ENCODE measurements around the gene NFRKB. TPM values are rescaled to one million over a fixed set of nuclear protein-coding genes. Genes with fewer than 3 reads are reported as not detected.

The NFRKB gene
- total and polyA plus RNA-seq, 2 of the 8 experiments (the other 6 are each of a cell fraction or from before 2014, with no cell fraction given), result 17.0 to 31.0 TPM

- ChIA-PET POLR2A (ENCODE audit: partially characterized antibody) (no interaction called here), CTCF (ENCODE audit: partially characterized antibody) (interaction anchor here (2.7 kb wide), 1 partner anchor 16 kb away, joined by 10 read pairs; no protein-coding TSS in a partner anchor)
- DNase-seq (ENCODE audit: low read depth in 1 of 2, low spot score in 2 of 2) (no peak), FAIRE-seq (no peak)
- no peak overlapping the region for H2BK12ac ChIP-seq (ENCODE audit: low read depth, low read length)
- H2BK20ac ChIP-seq (ENCODE audit: low read length), result no peak overlapping the region
- H3K79me1 ChIP-seq (ENCODE audit: low read depth, low read length), result no peaks in the 10 kb centered on the region
- peaks cover 26 to 69% (median 52%) of the 10 kb centered on the region in 4 experiments for H3K36me3 ChIP-seq (ENCODE audit: control insufficient read depth in 2 of 4, insufficient read depth in 4 of 4, low read length in 3 of 4)
- no peak overlapping the region for H3K18ac ChIP-seq (ENCODE audit: extremely low read depth, low read length)
- no peak overlapping the region for H3K27ac ChIP-seq (ENCODE audit: low read depth, low read length)
- H3K23ac ChIP-seq (ENCODE audit: insufficient read length), result no peak overlapping the region
- no peak overlapping the region for H3K9ac ChIP-seq (replicated peaks in 1 of 4; ENCODE audit: extremely low read depth in 1 of 4, low read depth in 3 of 4, low read length in 3 of 4)
- no peak overlapping the region for H2BK5ac ChIP-seq (ENCODE audit: low read depth, low read length)
- no peak overlapping the region for H3K4ac ChIP-seq (replicated peaks; ENCODE audit: insufficient read length, low read depth, low read length)
- no peak overlapping the region for H2BK15ac ChIP-seq (ENCODE audit: low read length)
- H3K56ac ChIP-seq (replicated peaks; ENCODE audit: insufficient read length, low read depth, low read length), result no peak overlapping the region
- no peak overlapping the region for H3K4me3 ChIP-seq (ENCODE audit: extremely low read depth in 1 of 4, insufficient read depth in 2 of 4, low read depth in 3 of 4, low read length in 4 of 4)
- H3K23me2 ChIP-seq (ENCODE audit: low read depth, low read length), result no peaks in the 10 kb centered on the region
- no peak overlapping the region for H4K91ac ChIP-seq (replicated peaks; ENCODE audit: insufficient read length, low read length)
- WGBS, 2 experiments (ENCODE audit: extremely low coverage in 1 of 2, insufficient coverage in 1 of 2, insufficient read length in 1 of 2, insufficient replicate concordance in 2 of 2, low coverage in 1 of 2, low lambda C conversion rate in 2 of 2, missing lambda C conversion rate in 1 of 2), result 85% methylated on average over 4 of the region's 4 CpGs; no CpG with 5 or more reads in 1 of the 2 experiments
- no peak overlapping the region for H2AFZ ChIP-seq (ENCODE audit: low read length)
- no peaks in the 10 kb centered on the region for H3K27me3 ChIP-seq (replicated peaks in 1 of 4; ENCODE audit: control insufficient read depth in 3 of 4, extremely low read depth in 1 of 4, insufficient read depth in 3 of 4, low read length in 3 of 4)
- H4K8ac ChIP-seq (ENCODE audit: extremely low read depth, insufficient read depth, low read length), result no peak overlapping the region
- no peaks in the 10 kb centered on the region for H3K9me3 ChIP-seq (ENCODE audit: insufficient read depth in 2 of 2, low read depth in 1 of 2, low read length in 1 of 2)
- no peak overlapping the region for H3K4me2 ChIP-seq (ENCODE audit: insufficient read depth in 1 of 2, low read depth in 2 of 2, low read length in 2 of 2)
- H4K20me1 ChIP-seq (replicated peaks in 1 of 2; ENCODE audit: control insufficient read depth in 1 of 2, insufficient read depth in 2 of 2, low read length in 2 of 2), result peaks cover 0 to 5% of the 10 kb centered on the region in 2 experiments
- no peaks in the 10 kb centered on the region for H3K79me2 ChIP-seq (ENCODE audit: control insufficient read depth in 1 of 2, insufficient read depth in 2 of 2, low read length in 2 of 2)
- no peak overlapping the region for H2BK120ac ChIP-seq (replicated peaks; ENCODE audit: low read depth, low read length)
- H2AK5ac ChIP-seq (ENCODE audit: low read depth, low read length), result no peak overlapping the region
- H3K4me1 ChIP-seq (replicated peaks in 1 of 4; ENCODE audit: control insufficient read depth in 3 of 4, insufficient read depth in 4 of 4, low read length in 3 of 4), result peaks cover 2 to 5% (median 4%) of the 10 kb centered on the region in 4 experiments; a peak in 6 of 7 replicates
- H3K14ac ChIP-seq (ENCODE audit: insufficient read length), result no peak overlapping the region
- no peak overlapping the region for H4K5ac ChIP-seq (ENCODE audit: insufficient read length, low read depth, low read length)
- TF ChIP-seq TAF1 (IDR thresholded peaks at IDR 0.05; ENCODE audit: low read depth, low read length) (no peak), SAP30 (IDR thresholded peaks at IDR 0.05; ENCODE audit: insufficient read depth, insufficient replicate concordance, low read length) (no peak), CBX8 (IDR thresholded peaks at IDR 0.05; ENCODE audit: borderline replicate concordance, low read depth, low read length) (no peak), KDM1A (IDR thresholded peaks at IDR 0.05; ENCODE audit: borderline replicate concordance, low read length) (no peak), USF2 (IDR thresholded peaks at IDR 0.05; ENCODE audit: low read length) (no peak), CTCF (IDR thresholded peaks at IDR 0.05; ENCODE audit: control extremely low read depth in 1 of 3, insufficient read depth in 1 of 3, low read depth in 1 of 3, low read length in 3 of 3) (no peak), CEBPB (IDR thresholded peaks at IDR 0.05; ENCODE audit: low read depth, low read length) (no peak), SIRT6 (IDR thresholded peaks at IDR 0.05; ENCODE audit: low read length) (no peak), RFX5 (IDR thresholded peaks at IDR 0.05; ENCODE audit: borderline replicate concordance, low read depth, low read length) (no peak), GTF2F1 (IDR thresholded peaks at IDR 0.05; ENCODE audit: borderline replicate concordance, low read depth, low read length) (no peak), SRF (IDR thresholded peaks at IDR 0.05; ENCODE audit: low read depth, low read length) (no peak)
Measured at GRCh38 chr11:129865701-129866100, 29.7 kb downstream of the NFRKB start.
